Panc1 (cell line): ENCODE data around the gene CLSTN2. TPM values are rescaled to one million over a fixed set of nuclear protein-coding genes. Genes with fewer than 3 reads are reported as not detected.
A peak's percentile ranks its signal among the peaks of the same experiment; 100 is the strongest.

ENCODE experiments used
- ATAC-seq: fragments of 200-7000 bp; cut with Tn5 transposase; 2 replicates; pipeline ENCODE4 v1.9.1; 2020; ENCODE audit warnings: mild to moderate bottlenecking, moderate library complexity
- Bru-seq: library from RNA; stranded (reverse); fragments of 400-500 nt; gene quantifications from one replicate; lab custom pipeline; 2021; lab: Mats Ljungman, UMichigan
- BruChase-seq, 2 experiments: library from RNA; stranded (reverse); fragments of 400-500 nt; gene quantifications; one replicate each; lab custom pipeline; 2021; lab: Mats Ljungman, UMichigan
- BruUV-seq: library from RNA; stranded (reverse); fragments of 400-500 nt; replicated peaks from 2 replicates; lab custom pipeline; 2021; lab: Mats Ljungman, UMichigan
- CTCF ChIA-PET: fragments of 300-600 bp; sonication (Branson Sonifier 250); formaldehyde crosslinking; loops from one replicate; lab custom pipeline; 2022; ENCODE audit warnings: antibody characterized with exemption; lab: Charles Lee
- POLR2A ChIA-PET: fragments of 300-600 bp; sonication (Branson Sonifier 250); formaldehyde crosslinking; loops from one replicate; lab custom pipeline; 2022; ENCODE audit warnings: antibody characterized with exemption; lab: Charles Lee
- DNase-seq: peaks from one replicate; pipeline ENCODE4 v3.0.0-alpha.2; 2010; ENCODE audit warnings: low read depth, low spot score
- H3K27ac ChIP-seq: 2 replicates; pipeline ENCODE4 v1.5.1; 2011; ENCODE audit warnings: mild to moderate bottlenecking, low read length, inconsistent platforms
- H3K27me3 ChIP-seq: fragments of 200-500 bp; sonication (Bioruptor generic); 2 replicates; pipeline ENCODE4 v1.6.0; 2014; ENCODE audit warnings: low read length, inconsistent platforms; ENCODE audit not compliant: control insufficient read depth, insufficient read depth
- H3K36me3 ChIP-seq: fragments of 200-500 bp; sonication (Bioruptor generic); 2 replicates; pipeline ENCODE4 v1.5.1; 2014; ENCODE audit warnings: inconsistent platforms, mild to moderate bottlenecking, low read length, moderate library complexity; ENCODE audit not compliant: control insufficient read depth, insufficient read depth
- H3K4me1 ChIP-seq: 2 replicates; pipeline ENCODE4 v1.5.1; 2011; ENCODE audit warnings: inconsistent platforms, mild to moderate bottlenecking, low read length, moderate library complexity; ENCODE audit not compliant: control insufficient read depth, insufficient read depth
- H3K4me3 ChIP-seq, 2 experiments: 2 replicates each; pipeline ENCODE4 v1.5.1; 2011 to 2012; ENCODE audit warnings: low read depth in 2 of 2, low read length in 2 of 2, mild to moderate bottlenecking in 2 of 2, inconsistent platforms in 1 of 2, moderate library complexity in 1 of 2
- H3K9me3 ChIP-seq: fragments of 200-500 bp; sonication (Bioruptor generic); 2 replicates; pipeline ENCODE4 v1.5.1; 2014; ENCODE audit warnings: low read depth, mild to moderate bottlenecking, inconsistent platforms, low read length, moderate library complexity; ENCODE audit not compliant: control insufficient read depth, insufficient read depth
- CTCF ChIP-seq: fragments of 450-650 bp; IDR thresholded peaks from 2 replicates; pipeline ENCODE4 v1.5.1; 2017; ENCODE audit warnings: mild to moderate bottlenecking
- POLR2AphosphoS5 ChIP-seq: IDR thresholded peaks from 2 replicates; pipeline ENCODE4 v1.6.1; 2012; ENCODE audit warnings: mild to moderate bottlenecking, low read depth, low read length, moderate library complexity
- REST ChIP-seq, 2 experiments: IDR thresholded peaks; 2 replicates each; pipeline ENCODE4 v1.6.1; 2011 to 2012; ENCODE audit warnings: low read depth in 2 of 2, control low read depth in 1 of 2, low read length in 1 of 2, mild to moderate bottlenecking in 1 of 2, moderate library complexity in 1 of 2; ENCODE audit not compliant: insufficient read depth in 1 of 2
- SIN3A ChIP-seq: IDR thresholded peaks from 2 replicates; pipeline ENCODE4 v1.6.1; 2012; ENCODE audit warnings: low read depth, mild to moderate bottlenecking, low read length, moderate library complexity, borderline replicate concordance; ENCODE audit not compliant: insufficient read depth
- TCF7L2 ChIP-seq: IDR thresholded peaks from 2 replicates; pipeline ENCODE4 v1.6.1; 2011; ENCODE audit warnings: mild to moderate bottlenecking, low read depth, low read length, inconsistent platforms
- in situ Hi-C: cut with HindIII; loops from 2 replicates; pipeline ENCODE4 v1.10.0; 2016; ENCODE audit warnings: low sequenced_read_pairs, low pct_unique_long_range_greater_than_20kb
- intact Hi-C: fragments of 100-400 bp; cut with micrococcal nuclease; formaldehyde crosslinking; loops from one replicate; pipeline ENCODE4 v1.10.0; 2022; ENCODE audit not compliant: unreplicated experiment
- long read RNA-seq: library from polyadenylated mRNA; unstranded; transcript quantifications from one replicate; pipeline ENCODE4 v2.0.0, GENCODE V29; 2021; ENCODE audit not compliant: unreplicated experiment
- polyA plus RNA-seq: library from polyadenylated mRNA; unstranded; fragments of >200 nt; gene quantifications from one replicate; pipeline ENCODE4 v1.2.1, GENCODE V29; 2012; ENCODE audit warnings: missing spikeins; ENCODE audit not compliant: insufficient read length
- total RNA-seq: library from RNA; stranded (reverse); gene quantifications from one replicate; pipeline ENCODE4 v1.2.1, GENCODE V29; 2021; ENCODE audit not compliant: unreplicated experiment

Gene CLSTN2
- total RNA-seq (0.03 TPM), Bru-seq, nascent RNA (percentile 5 among the genes with signal in this experiment), BruChase-seq, experiment 1, labeled RNA remaining after a 2-hour chase (percentile 6 among the genes with signal in this experiment), BruChase-seq, experiment 2, labeled RNA remaining after a 6-hour chase (percentile 4 among the genes with signal in this experiment)
- not detected for polyA plus RNA-seq
- long read RNA-seq: 0 reads

GRCh38 chr3:139935016-139935865, at the start of gene CLSTN2:
CLSTN2 (plus strand) TSS chr3:139935185.
- Histone ChIP-seq H3K9me3 (no peaks in the 10 kb centered on the region), H3K27ac (no peak within 1 kb of the TSS), H3K4me3 (peak within 1 kb of the TSS; percentile 19 to 29), H3K27me3 (peaks cover 26% of the 10 kb centered on the region), H3K4me1 (peaks cover 6% of the 10 kb centered on the region; the same call in 1 of the 2 replicates), H3K36me3 (no peaks in the 10 kb centered on the region)
- BruUV-seq: no TSS peak
- DNase-seq (no peak), ATAC-seq (peak; percentile 80)
- intact Hi-C loops (loop anchor here (10.0 kb wide), 1 partner anchor 510 kb away; no protein-coding TSS in a partner anchor), in situ Hi-C loops (no loop called here)
- ChIA-PET POLR2A (interaction anchor here (0.7 kb wide), 1 partner anchor 409 kb away, joined by 4 read pairs; no protein-coding TSS in a partner anchor), CTCF (interaction anchor here (0.7 kb wide), 1 partner anchor 1381 kb away, joined by 5 read pairs; no protein-coding TSS in a partner anchor)
- no peak for TF ChIP-seq REST (IDR thresholded peaks at IDR 0.05; ENCODE audit: insufficient read depth in 1 of 2, low read depth in 2 of 2, low read length in 1 of 2)
- TF ChIP-seq SIN3A: no peak
- TF ChIP-seq POLR2AphosphoS5: no peak
- no peak for TF ChIP-seq TCF7L2
- TF ChIP-seq CTCF: no peak

GRCh38 chr3:139887431-139887830, 47.6 kb upstream of the CLSTN2 start:
- intact Hi-C loops: no loop called here
- TF ChIP-seq CTCF (no peak), POLR2AphosphoS5 (no peak), REST (IDR thresholded peaks at IDR 0.05; ENCODE audit: insufficient read depth in 1 of 2, low read depth in 2 of 2, low read length in 1 of 2) (no peak), TCF7L2 (no peak), SIN3A (no peak)
- H3K9me3 ChIP-seq: no peaks in the 10 kb centered on the region
- H3K27me3 ChIP-seq: no peaks in the 10 kb centered on the region
- POLR2A ChIA-PET: no interaction called here
- in situ Hi-C loops: no loop called here
- CTCF ChIA-PET: no interaction called here
- DNase-seq (no peak), ATAC-seq (no peak)
- H3K27ac ChIP-seq: no peak overlapping the region
- H3K36me3 ChIP-seq: no peaks in the 10 kb centered on the region
- H3K4me1 ChIP-seq: no peaks in the 10 kb centered on the region
- H3K4me3 ChIP-seq: no peak overlapping the region
- no TSS peak for BruUV-seq
